HG02973 (cell line): ENCODE measurements around the gene CDIP1.

Experiments used
- ATAC-seq: cut with Tn5 transposase; IDR thresholded peaks from one replicate; pipeline ENCODE4 v1.9.1; 2021; ENCODE audit warnings: moderate library complexity; ENCODE audit not compliant: unreplicated experiment

Gene CDIP1

GRCh38 chr16:4515611-4516233 lies 22.9 kb downstream of the CDIP1 start:
- ATAC-seq, result peak; percentile 45

GRCh38 chr16:4514606-4515005 lies 24.0 kb downstream of the CDIP1 start:
- ATAC-seq, result no peak

DNA sequence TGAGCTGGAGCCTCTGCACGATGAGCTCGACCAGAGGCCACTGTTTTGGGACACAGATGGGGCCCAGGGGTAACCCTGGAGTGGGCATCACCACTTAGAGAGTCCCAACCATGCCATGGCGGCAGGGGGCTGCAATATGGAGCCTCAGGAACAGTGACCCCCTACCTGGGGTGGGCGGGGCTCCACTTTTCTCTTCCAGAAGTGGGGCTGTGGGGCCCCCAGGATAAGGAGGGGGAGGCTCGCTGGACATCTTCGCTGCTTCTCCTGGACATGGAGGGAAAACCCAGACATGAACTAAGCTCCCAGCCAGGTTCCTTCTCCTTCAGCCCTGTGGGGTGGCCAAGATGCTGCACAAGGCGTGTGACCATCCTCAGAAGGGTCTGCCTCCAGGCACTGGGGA lies 24.7 kb downstream of the CDIP1 start:
- no peak for ATAC-seq

DNA sequence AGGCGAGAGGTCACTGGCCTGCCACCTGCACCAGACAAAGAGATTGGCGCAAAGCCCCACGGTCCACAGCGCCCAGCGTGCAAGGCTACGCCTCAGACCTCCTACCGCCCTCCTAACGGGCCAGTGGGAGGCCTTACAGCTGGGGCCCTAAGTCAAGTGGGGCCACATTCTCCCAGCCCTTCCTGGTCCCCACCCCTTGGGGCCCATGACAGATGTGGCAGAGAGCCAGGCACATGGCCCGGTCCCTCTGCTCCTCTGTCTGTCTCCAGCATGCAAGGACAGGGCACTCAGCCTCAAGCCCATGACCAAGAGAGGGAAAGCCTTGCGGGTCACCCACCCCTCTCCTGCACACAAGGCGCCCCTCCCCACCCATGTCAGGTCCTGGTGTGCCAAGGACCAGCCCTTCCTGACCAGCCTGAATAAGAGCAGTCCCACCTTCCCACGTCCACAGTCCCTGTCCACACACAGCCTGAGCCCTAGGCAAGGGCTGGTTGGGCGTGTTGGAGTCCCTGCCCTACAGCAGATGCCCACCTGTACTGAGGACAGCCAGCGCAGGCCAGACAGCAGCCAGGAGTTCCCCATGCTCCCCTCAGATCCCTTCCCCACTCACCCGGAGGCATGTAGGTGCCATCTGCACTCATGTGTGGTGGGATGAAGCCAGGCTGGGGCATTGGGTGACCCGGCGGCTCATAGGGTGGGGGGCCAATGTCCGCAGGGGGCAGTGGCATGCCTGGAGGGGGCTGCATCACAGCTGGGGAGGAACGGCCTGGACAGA lies 25.3 kb downstream of the CDIP1 start:
- ATAC-seq, result no peak

GRCh38 chr16:4512473-4512872 lies 26.1 kb downstream of the CDIP1 start:
- no peak for ATAC-seq

- no peak for ATAC-seq
Observed at GRCh38 chr16:4511441-4512082, 27.0 kb downstream of the CDIP1 start.

DNA sequence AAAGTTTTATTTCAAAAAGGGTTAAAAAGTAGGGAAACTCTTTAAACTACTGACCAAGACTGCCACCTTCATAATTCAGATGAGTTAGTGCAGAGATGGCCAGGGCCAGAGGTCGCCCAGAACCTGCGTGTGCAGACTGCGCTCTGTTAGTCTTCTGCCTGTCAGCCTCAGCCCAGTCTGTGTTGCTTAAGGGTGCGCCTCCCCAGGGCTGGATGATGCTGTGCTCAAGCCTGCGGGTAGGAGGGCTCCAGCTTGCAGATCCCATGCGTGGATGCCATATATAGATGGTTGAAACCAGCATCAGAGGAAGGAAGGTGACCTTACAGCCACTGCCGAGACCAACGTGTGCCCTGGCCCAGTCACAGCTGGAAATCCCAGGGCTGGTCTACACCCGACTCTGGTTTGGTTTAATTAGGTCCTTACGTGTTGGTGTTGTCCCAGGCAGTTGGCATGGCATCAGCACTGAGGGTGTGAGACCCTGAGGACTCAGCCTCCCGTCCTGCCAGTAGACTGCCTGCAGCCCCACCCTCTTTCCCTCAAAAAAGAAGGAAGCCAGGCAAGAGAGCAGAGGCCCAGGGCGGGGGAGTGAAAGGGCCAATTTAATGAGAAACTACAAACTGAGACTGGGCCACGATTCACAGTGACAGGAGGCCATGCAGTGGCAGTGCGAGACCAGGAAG lies 27.7 kb downstream of the CDIP1 start:
- ATAC-seq, result no peak

DNA sequence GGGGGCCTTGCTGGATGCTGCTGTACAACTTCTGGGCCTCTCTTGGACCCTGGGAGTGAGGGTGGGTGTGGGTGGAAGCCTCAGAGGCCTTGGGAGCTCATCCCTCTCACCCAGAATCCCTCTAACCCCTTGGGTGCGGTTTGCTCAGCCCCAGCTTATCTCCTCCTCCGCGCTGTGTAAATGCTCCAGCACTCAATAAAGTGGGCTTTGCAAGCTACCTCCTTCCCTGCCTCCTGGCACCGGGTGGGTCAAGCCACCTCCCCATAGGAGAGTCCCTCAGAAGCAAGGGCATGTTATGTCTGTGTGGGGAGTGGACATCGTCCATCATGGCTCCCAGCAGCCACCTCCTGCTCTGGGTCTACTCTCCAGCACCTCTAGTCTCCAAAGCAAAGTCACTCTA lies 28.4 kb downstream of the CDIP1 start:
- no peak for ATAC-seq

- ATAC-seq, result no peak
Observed at GRCh38 chr16:4509420-4509819, 29.2 kb downstream of the CDIP1 start.

GRCh38 chr16:4508806-4509205 lies 29.8 kb downstream of the CDIP1 start:
- no peak for ATAC-seq

- no peak for ATAC-seq
Observed at GRCh38 chr16:4507588-4508345, 30.8 kb downstream of the CDIP1 start.

DNA sequence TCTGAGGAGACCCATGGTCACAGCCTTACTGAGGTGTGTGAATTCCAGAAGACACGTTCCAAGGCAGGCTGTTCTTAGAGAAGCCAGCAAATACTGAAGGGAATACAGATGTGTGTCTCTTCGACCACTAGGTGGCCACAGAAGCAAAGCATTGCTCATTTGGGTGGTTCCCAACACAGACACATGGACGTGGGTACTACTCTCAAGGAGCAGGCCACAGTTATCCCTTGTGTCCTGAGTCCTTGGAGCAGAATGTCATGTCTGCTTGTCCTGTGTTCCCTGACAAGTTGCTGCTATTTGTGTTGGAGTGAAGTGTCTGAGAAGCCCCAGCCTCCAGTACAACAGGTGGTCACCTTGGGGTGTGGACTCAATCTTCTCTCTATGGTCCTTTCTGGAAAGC lies 32.1 kb downstream of the CDIP1 start:
- peak; percentile 45 for ATAC-seq

- peak; percentile 70 for ATAC-seq
Observed at GRCh38 chr16:4505356-4506147, 33.0 kb downstream of the CDIP1 start.

- ATAC-seq, result no peak
Observed at GRCh38 chr16:4501071-4501478, 37.5 kb downstream of the CDIP1 start.

GRCh38 chr16:4500272-4500671 lies 38.3 kb downstream of the CDIP1 start:
- ATAC-seq, result no peak

DNA sequence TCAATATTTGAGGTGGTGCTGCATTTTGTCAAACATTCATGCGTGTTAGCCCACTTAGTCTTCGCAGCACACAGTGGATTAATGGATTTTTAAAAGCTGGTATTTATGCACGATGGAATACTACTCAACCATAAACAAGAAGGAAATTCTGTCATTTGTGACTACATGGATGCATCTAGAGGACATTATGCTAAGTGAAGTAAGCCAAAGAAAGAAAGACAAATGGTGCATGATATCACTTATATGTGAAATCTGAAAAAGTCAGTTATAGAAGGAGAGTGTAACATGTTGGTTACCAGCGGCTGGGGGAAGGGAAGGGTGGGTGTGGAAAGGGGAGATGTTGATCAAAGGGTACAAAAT lies 39.4 kb downstream of the CDIP1 start:
- no peak for ATAC-seq

DNA sequence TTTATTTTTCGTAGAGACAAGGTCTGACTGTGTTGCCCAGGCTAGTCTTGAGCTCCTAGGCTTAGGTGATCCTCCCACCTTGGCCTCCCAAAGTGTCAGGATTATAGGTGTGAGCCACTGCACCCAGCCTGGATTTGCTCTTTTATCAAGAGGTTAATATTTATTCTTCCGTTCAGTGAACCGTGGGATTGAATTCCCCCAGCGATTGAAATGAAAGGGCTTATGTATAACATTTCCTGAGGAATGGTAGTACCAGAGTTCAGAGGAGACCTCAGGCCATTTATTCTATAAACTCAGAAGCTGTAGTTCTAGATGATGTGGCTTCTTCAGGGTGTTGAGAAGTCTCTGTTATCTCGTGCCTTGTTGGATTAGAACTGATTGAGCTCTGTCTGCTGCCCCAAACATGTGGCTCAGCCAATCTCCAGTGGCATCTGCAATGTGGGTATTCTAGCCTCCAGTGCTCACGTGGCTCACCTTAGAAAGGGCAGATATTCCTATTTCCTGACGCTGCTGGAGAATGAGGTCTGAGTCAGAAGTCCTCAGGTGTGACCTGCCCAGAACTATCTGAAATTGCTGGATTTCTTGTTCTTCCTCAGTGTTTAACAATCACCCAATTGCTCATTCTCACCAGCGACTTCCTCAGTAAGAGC lies 39.9 kb downstream of the CDIP1 start:
- no peak for ATAC-seq

- ATAC-seq, result no peak
Observed at GRCh38 chr16:4496305-4496704, 42.3 kb downstream of the CDIP1 start.

- no peak for ATAC-seq
Observed at GRCh38 chr16:4495766-4496165, 42.8 kb downstream of the CDIP1 start.
